K562 (cell line): Measurements from ENCODE around the gene CBX2. TPM values are rescaled to one million over a fixed set of nuclear protein-coding genes. Genes with fewer than 3 reads are reported as not detected.

Source experiments
- ARID1B ChIP-seq: fragments of 450-650 bp; IDR thresholded peaks from 2 replicates; pipeline ENCODE4 v1.6.1; 2016; ENCODE audit warnings: antibody characterized with exemption, mild to moderate bottlenecking, inconsistent platforms
- ARID4B ChIP-seq: sonication (generic); formaldehyde crosslinking; IDR thresholded peaks from 2 replicates; pipeline ENCODE4 v1.8.0; 2022; ENCODE audit warnings: mild to moderate bottlenecking, missing genetic modification reagents
- CBFA2T3 ChIP-seq: fragments of 450-650 bp; IDR thresholded peaks from 2 replicates; pipeline ENCODE4 v1.6.1; 2017
- ERF ChIP-seq: fragments of 450-650 bp; formaldehyde crosslinking; IDR thresholded peaks from 2 replicates; pipeline ENCODE4 v1.4.0; 2020; ENCODE audit warnings: mild to moderate bottlenecking, mixed read lengths
- ETS1 ChIP-seq: conservative IDR thresholded peaks from 2 replicates; pipeline ENCODE4 v1.6.1; 2011; ENCODE audit warnings: low read depth, mild to moderate bottlenecking, low read length; ENCODE audit not compliant: control insufficient read depth
- FOXM1 ChIP-seq, 2 experiments: fragments of 450-650 bp in 1 of 2; sonication (generic) in 1 of 2; formaldehyde crosslinking in 1 of 2; IDR thresholded peaks; 2 replicates each; pipeline versions ENCODE4 v1.6.1 to v1.9.0; 2017 to 2022; ENCODE audit warnings: low read depth in 2 of 2, mild to moderate bottlenecking in 2 of 2, missing genetic modification reagents in 1 of 2, moderate library complexity in 1 of 2
- HNRNPK ChIP-seq: fragments of 200-400 bp; formaldehyde crosslinking; IDR thresholded peaks from one replicate; pipeline ENCODE4 v1.6.1; 2018; ENCODE audit warnings: mild to moderate bottlenecking, low read depth, low read length; ENCODE audit not compliant: poor library complexity, severe bottlenecking
- MAZ ChIP-seq, 2 experiments: fragments of 450-650 bp in 1 of 2; sonication (generic) in 1 of 2; formaldehyde crosslinking; IDR thresholded peaks in 1 of 2; conservative IDR thresholded peaks in 1 of 2; 2 replicates each; pipeline versions ENCODE4 v1.4.0 to v1.5.0; 2020; ENCODE audit warnings: mild to moderate bottlenecking in 1 of 2, missing genetic modification reagents in 1 of 2
- POLR2AphosphoS5 ChIP-seq: IDR thresholded peaks from 2 replicates; pipeline ENCODE4 v1.6.1; 2011; ENCODE audit warnings: mild to moderate bottlenecking, low read depth, low read length, moderate library complexity; ENCODE audit not compliant: control insufficient read depth, insufficient read depth
- RBBP5 ChIP-seq: fragments of 200-600 bp; sonication (generic); IDR thresholded peaks from 2 replicates; pipeline ENCODE4 v1.6.1; 2012; ENCODE audit warnings: borderline replicate concordance, mild to moderate bottlenecking, low read length, control low read depth, inconsistent platforms; ENCODE audit not compliant: insufficient read depth, poor library complexity, severe bottlenecking
- SMARCA4 ChIP-seq: fragments of 450-650 bp; IDR thresholded peaks from 2 replicates; pipeline ENCODE4 v1.6.1; 2016
- TAL1 ChIP-seq: fragments of 450-650 bp; IDR thresholded peaks from 2 replicates; pipeline ENCODE4 v1.6.1; 2016; ENCODE audit warnings: mild to moderate bottlenecking
- TFAP4 ChIP-seq: sonication (generic); formaldehyde crosslinking; IDR thresholded peaks from 2 replicates; pipeline ENCODE4 v1.8.0; 2022; ENCODE audit warnings: missing genetic modification reagents, mild to moderate bottlenecking, moderate library complexity, borderline replicate concordance
- ZBTB7A ChIP-seq: IDR thresholded peaks from 2 replicates; pipeline ENCODE4 v1.6.1; 2011; ENCODE audit warnings: low read depth, mild to moderate bottlenecking, low read length, moderate library complexity, borderline replicate concordance; ENCODE audit not compliant: control insufficient read depth
- ZBTB9 ChIP-seq: fragments of 450-650 bp; formaldehyde crosslinking; IDR thresholded peaks from 2 replicates; pipeline ENCODE4 v1.4.0; 2020; ENCODE audit warnings: mild to moderate bottlenecking, moderate library complexity
- ZFX ChIP-seq: sonication (generic); formaldehyde crosslinking; IDR thresholded peaks from 2 replicates; pipeline ENCODE4 v1.8.0; 2022; ENCODE audit warnings: mild to moderate bottlenecking, missing genetic modification reagents, moderate library complexity
- ZKSCAN1 ChIP-seq: fragments of 150-350 bp; IDR thresholded peaks from 2 replicates; pipeline ENCODE4 v1.6.1; 2016; ENCODE audit warnings: low read depth, low read length
- ZNF197 ChIP-seq: fragments of 200-800 bp; sonication (Bioruptor generic); IDR thresholded peaks from 2 replicates; pipeline ENCODE4 v1.6.1; 2016; ENCODE audit warnings: low read depth, missing genetic modification characterization, missing compliant biosample characterization
- ZNF764 ChIP-seq: fragments of 250-450 bp; sonication (Bioruptor Pico); IDR thresholded peaks from 2 replicates; pipeline ENCODE4 v1.4.0; 2020; ENCODE audit warnings: low read depth, mild to moderate bottlenecking, moderate library complexity
- polyA plus RNA-seq, 8 experiments: library from polyadenylated mRNA; depleted of rRNA in 4 of 8; stranded (reverse) in 5 of 8; unstranded in 3 of 8; fragments of >200 nt; fragmentation: Nextera tagmentation in 2 of 8; fragmentation: Illumina TruSeq in 1 of 8; extraction: Ambion mirVana in 2 of 8; extraction: Trizol in 1 of 8; gene quantifications; 2 replicates each; pipeline versions ENCODE4 v1.2.1 to v1.2.3, GENCODE V29; 2011 to 2014; ENCODE audit warnings: inconsistent platforms in 1 of 8, missing spikeins in 1 of 8
- total RNA-seq, 7 experiments: library from RNA; depleted of rRNA in 6 of 7; stranded (reverse); fragments of >200 nt in 6 of 7; fragmentation: Illumina TruSeq in 2 of 7; extraction: Trizol in 2 of 7; gene quantifications; 2 replicates each; pipeline versions ENCODE4 v1.2.1 to v1.2.3, GENCODE V29; 2011 to 2021; ENCODE audit warnings: low replicate concordance in 1 of 7

CBX2 gene
- total and polyA plus RNA-seq, 9 of the 15 experiments (the other 6 are each of a cell fraction or from before 2014, with no cell fraction given): 0.66 to 26.9 (median 13.9) TPM

- TF ChIP-seq ZBTB9 (CRISPR knock-in tag) (no peak), CBFA2T3 (peak; percentile 91), RBBP5 (no peak), TAL1 (peak; percentile 92), ZNF197 (no peak), ERF (no peak), SMARCA4 (peak; percentile 67; the same call in 1 of the 2 replicates), ZFX (CRISPR knock-in tag) (no peak), ZBTB7A (0 out of 2 replicates have a peak, but pooled peaks have one; percentile 31), HNRNPK (no peak), ARID1B (peak; percentile 91), POLR2AphosphoS5 (peak; percentile 71), TFAP4 (CRISPR knock-in tag) (peak; percentile 76), ETS1 (0 out of 2 replicates have a peak, but pooled peaks have one; percentile 41), MAZ (CRISPR knock-in tag; conservative IDR thresholded peaks at IDR 0.05 in 1 of 2, IDR thresholded peaks at IDR 0.05 in 1 of 2) (0 out of 4 replicates have a peak, but pooled peaks of 1 of the 2 experiments have one; percentile 7), FOXM1 (IDR thresholded peaks at IDR 0.05; ENCODE audit: low read depth) (peak; percentile 36; the same call in 1 of the 2 replicates), FOXM1 (CRISPR knock-in tag; IDR thresholded peaks at IDR 0.05; ENCODE audit: low read depth) (no peak), ARID4B (CRISPR knock-in tag) (no peak), ZKSCAN1 (peak; percentile 93), ZNF764 (no peak)
- TF ChIP-seq, all 486 proteins: peak for 34
Observed at GRCh38 chr17:79819085-79819484, 41.1 kb downstream of the CBX2 start (continued).
